Caki2 (cell line): Measurements from ENCODE around the gene GLYR1. TPM values are rescaled to one million over a fixed set of nuclear protein-coding genes. Genes with fewer than 3 reads are reported as not detected.

Source experiments
- DNase-seq: peaks from one replicate; pipeline ENCODE4 v3.0.0-alpha.2; 2015; ENCODE audit warnings: low read depth
- in situ Hi-C: cut with HindIII; loops from 2 replicates; pipeline ENCODE4 v1.10.0; 2016; ENCODE audit warnings: low sequenced_read_pairs, low pct_unique_long_range_greater_than_20kb, mixed read lengths
- total RNA-seq: library from RNA; depleted of rRNA; stranded (reverse); fragments of >200 nt; shearing (Covaris generic); gene quantifications from 2 replicates; pipeline ENCODE4 v1.2.3, GENCODE V29; 2014; ENCODE audit warnings: low replicate concordance

The GLYR1 gene
- total RNA-seq, 1 experiment from 2014 or later: 65.2 TPM

GRCh38 chr16:4826980-4827379 is 20.1 kb downstream of the GLYR1 start:
- no peak for DNase-seq
- in situ Hi-C loops: no loop called here

- DNase-seq: no peak
- in situ Hi-C loops: no loop called here
Measured at GRCh38 chr16:4826526-4826925, 20.6 kb downstream of the GLYR1 start.

- in situ Hi-C loops: no loop called here
Measured at GRCh38 chr16:4825196-4825595, 21.9 kb downstream of the GLYR1 start.

GRCh38 chr16:4820652-4821051 is 26.4 kb downstream of the GLYR1 start:
- in situ Hi-C loops: no loop called here
- no peak for DNase-seq

More at GRCh38 chr16:4825196-4825595, 21.9 kb downstream of the GLYR1 start:
- no peak for DNase-seq

GRCh38 chr16:4814542-4815173 is 32.4 kb downstream of the GLYR1 start:
- in situ Hi-C loops: no loop called here

GRCh38 chr16:4814046-4814445 is 33.0 kb downstream of the GLYR1 start:
- DNase-seq: no peak
- in situ Hi-C loops: no loop called here

More at GRCh38 chr16:4814542-4815173, 32.4 kb downstream of the GLYR1 start:
- no peak for DNase-seq

GRCh38 chr16:4813251-4814003 is 33.7 kb downstream of the GLYR1 start:
- in situ Hi-C loops: no loop called here
- no peak for DNase-seq

- DNase-seq: no peak
- in situ Hi-C loops: no loop called here
Measured at GRCh38 chr16:4811773-4812172, 35.3 kb downstream of the GLYR1 start.

- in situ Hi-C loops: no loop called here
- DNase-seq: no peak
Measured at GRCh38 chr16:4811242-4811641, 35.8 kb downstream of the GLYR1 start.

- in situ Hi-C loops: no loop called here
Measured at GRCh38 chr16:4806280-4806679, 40.8 kb downstream of the GLYR1 start.

GRCh38 chr16:4805231-4805630 is 41.9 kb downstream of the GLYR1 start:
- no peak for DNase-seq
- in situ Hi-C loops: no loop called here

More at GRCh38 chr16:4806280-4806679, 40.8 kb downstream of the GLYR1 start:
- DNase-seq: no peak

GRCh38 chr16:4803898-4804762 is 43.0 kb downstream of the GLYR1 start:
- DNase-seq: no peak
- in situ Hi-C loops: no loop called here

GRCh38 chr16:4803401-4803844 is 43.7 kb downstream of the GLYR1 start:
- in situ Hi-C loops: no loop called here
- no peak for DNase-seq

GRCh38 chr16:4802659-4803287 is 44.3 kb downstream of the GLYR1 start:
- in situ Hi-C loops: no loop called here
- DNase-seq: peak; percentile 96

GRCh38 chr16:4801962-4802658 is 45.0 kb downstream of the GLYR1 start, which contains the start of gene ROGDI:
TSS of gene ROGDI (minus strand) at chr16:4802633. CDS start at chr16:4802571, 62 bp downstream.
- peak; percentile 98 for DNase-seq
- in situ Hi-C loops: no loop called here

GRCh38 chr16:4801051-4801961 is 45.8 kb downstream of the GLYR1 start:
- DNase-seq: no peak
- in situ Hi-C loops: no loop called here
